Measurements from ENCODE around the gene OBP2B. TPM values are rescaled to one million over a fixed set of nuclear protein-coding genes. Genes with fewer than 3 reads are reported as not detected.

Gene OBP2B
- total and polyA plus RNA-seq, 2 donors (not counting 1 experiment from before 2014, with no cell fraction given): not detected

DNA sequence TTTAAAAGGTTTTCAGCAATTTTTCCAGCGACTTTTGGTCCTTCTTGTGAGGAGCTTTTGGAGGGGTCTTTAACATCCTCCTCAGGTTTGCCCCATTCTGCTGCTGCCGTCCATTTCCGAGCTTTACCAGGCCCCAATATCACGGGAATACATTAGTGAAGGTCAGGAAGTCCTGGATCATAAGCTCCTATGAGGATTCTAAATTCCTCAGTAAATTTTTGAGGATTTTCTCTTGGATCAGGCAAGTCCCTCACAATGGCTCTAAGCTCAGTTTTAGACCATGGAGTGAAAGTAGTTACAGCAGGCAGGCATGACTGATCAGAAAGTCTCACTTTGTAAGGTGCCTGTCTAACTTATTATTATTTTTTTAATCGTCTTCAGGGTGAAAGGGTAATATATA, 28.1 kb downstream of the OBP2B start:
- no peak overlapping the region for H2AFZ ChIP-seq (ENCODE audit: low read length)

DNA sequence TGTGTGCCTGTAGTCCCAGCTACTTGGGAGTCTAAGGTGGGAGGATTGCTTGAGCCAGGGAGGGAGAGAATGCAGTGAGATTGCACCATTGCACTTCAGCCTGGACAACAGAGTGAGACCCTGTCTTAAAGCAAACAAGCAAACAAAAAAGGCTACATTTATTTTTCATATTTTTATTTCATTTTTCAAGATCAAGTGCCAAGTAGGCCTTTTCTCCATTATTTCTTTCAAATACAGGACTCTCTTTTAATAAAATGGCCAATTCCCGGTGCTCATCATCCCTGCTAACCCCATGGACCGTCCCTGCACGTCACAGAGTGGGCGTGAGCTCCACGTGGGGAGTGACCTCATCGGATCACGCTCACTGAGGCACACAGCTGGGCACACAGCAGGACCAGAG, 36.0 kb downstream of the OBP2B start:
- H3K36me3 ChIP-seq (ENCODE audit: control insufficient read depth, insufficient read depth, low read length): no peaks in the 10 kb centered on the region
- H2AFZ ChIP-seq (ENCODE audit: low read length): no peak overlapping the region
- H3K27me3 ChIP-seq (ENCODE audit: control insufficient read depth, insufficient read depth, low read length): peaks cover 10% of the 10 kb centered on the region
- no peak overlapping the region for H3K4me2 ChIP-seq (ENCODE audit: extremely low read depth, insufficient read depth, low read length)
- H3K79me2 ChIP-seq (ENCODE audit: control insufficient read depth, insufficient read depth, low read length): no peaks in the 10 kb centered on the region
- H3K9ac ChIP-seq (ENCODE audit: insufficient read depth, low read length): no peak overlapping the region
- DNase-seq (ENCODE audit: low read depth in 2 of 2): no peak
- H3K9me3 ChIP-seq (ENCODE audit: control insufficient read depth, insufficient read depth, low read depth, low read length): no peaks in the 10 kb centered on the region
- no peak overlapping the region for H3K27ac ChIP-seq (ENCODE audit: insufficient read depth, low read length)
- no peaks in the 10 kb centered on the region for H3K4me1 ChIP-seq (ENCODE audit: control insufficient read depth, extremely low read depth, insufficient read depth, low read length)
- no peaks in the 10 kb centered on the region for H4K20me1 ChIP-seq (ENCODE audit: control insufficient read depth, extremely low read depth, insufficient read depth, low read length)
- TF ChIP-seq, protein P1, sequence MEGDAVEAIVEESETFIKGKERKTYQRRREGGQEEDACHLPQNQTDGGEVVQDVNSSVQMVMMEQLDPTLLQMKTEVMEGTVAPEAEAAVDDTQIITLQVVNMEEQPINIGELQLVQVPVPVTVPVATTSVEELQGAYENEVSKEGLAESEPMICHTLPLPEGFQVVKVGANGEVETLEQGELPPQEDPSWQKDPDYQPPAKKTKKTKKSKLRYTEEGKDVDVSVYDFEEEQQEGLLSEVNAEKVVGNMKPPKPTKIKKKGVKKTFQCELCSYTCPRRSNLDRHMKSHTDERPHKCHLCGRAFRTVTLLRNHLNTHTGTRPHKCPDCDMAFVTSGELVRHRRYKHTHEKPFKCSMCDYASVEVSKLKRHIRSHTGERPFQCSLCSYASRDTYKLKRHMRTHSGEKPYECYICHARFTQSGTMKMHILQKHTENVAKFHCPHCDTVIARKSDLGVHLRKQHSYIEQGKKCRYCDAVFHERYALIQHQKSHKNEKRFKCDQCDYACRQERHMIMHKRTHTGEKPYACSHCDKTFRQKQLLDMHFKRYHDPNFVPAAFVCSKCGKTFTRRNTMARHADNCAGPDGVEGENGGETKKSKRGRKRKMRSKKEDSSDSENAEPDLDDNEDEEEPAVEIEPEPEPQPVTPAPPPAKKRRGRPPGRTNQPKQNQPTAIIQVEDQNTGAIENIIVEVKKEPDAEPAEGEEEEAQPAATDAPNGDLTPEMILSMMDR (conservative IDR thresholded peaks at IDR 0.05 in 1 of 2, IDR thresholded peaks at IDR 0.05 in 1 of 2; ENCODE audit: low read depth in 1 of 2, low read length in 2 of 2): no peak
- no peak for TF ChIP-seq EZH2 (IDR thresholded peaks at IDR 0.05; ENCODE audit: low read length, missing control alignments)
- H3K4me3 ChIP-seq (replicated peaks in 1 of 4; ENCODE audit: control extremely low read depth in 1 of 4, insufficient read depth in 1 of 4, low read depth in 3 of 4, low read length in 4 of 4): no peak overlapping the region

More for the DNA sequence above, 28.1 kb downstream of the OBP2B start:
- Histone ChIP-seq H3K36me3 (ENCODE audit: control insufficient read depth, insufficient read depth, low read length) (no peaks in the 10 kb centered on the region), H3K4me2 (ENCODE audit: extremely low read depth, insufficient read depth, low read length) (no peak overlapping the region), H4K20me1 (ENCODE audit: control insufficient read depth, extremely low read depth, insufficient read depth, low read length) (no peaks in the 10 kb centered on the region), H3K9ac (ENCODE audit: insufficient read depth, low read length) (no peak overlapping the region), H3K27ac (ENCODE audit: insufficient read depth, low read length) (no peak overlapping the region), H3K27me3 (ENCODE audit: control insufficient read depth, insufficient read depth, low read length) (peaks cover 12% of the 10 kb centered on the region), H3K4me1 (ENCODE audit: control insufficient read depth, extremely low read depth, insufficient read depth, low read length) (no peaks in the 10 kb centered on the region), H3K4me3 (replicated peaks in 1 of 4; ENCODE audit: control extremely low read depth in 1 of 4, insufficient read depth in 1 of 4, low read depth in 3 of 4, low read length in 4 of 4) (no peak overlapping the region), H3K9me3 (ENCODE audit: control insufficient read depth, insufficient read depth, low read depth, low read length) (no peaks in the 10 kb centered on the region), H3K79me2 (ENCODE audit: control insufficient read depth, insufficient read depth, low read length) (no peaks in the 10 kb centered on the region)
- no peak for DNase-seq (ENCODE audit: low read depth in 2 of 2)
- no peak for TF ChIP-seq EZH2 (IDR thresholded peaks at IDR 0.05; ENCODE audit: low read length, missing control alignments)
- TF ChIP-seq, protein P1 (conservative IDR thresholded peaks at IDR 0.05 in 1 of 2, IDR thresholded peaks at IDR 0.05 in 1 of 2; ENCODE audit: low read depth in 1 of 2, low read length in 2 of 2): no peak

DNA sequence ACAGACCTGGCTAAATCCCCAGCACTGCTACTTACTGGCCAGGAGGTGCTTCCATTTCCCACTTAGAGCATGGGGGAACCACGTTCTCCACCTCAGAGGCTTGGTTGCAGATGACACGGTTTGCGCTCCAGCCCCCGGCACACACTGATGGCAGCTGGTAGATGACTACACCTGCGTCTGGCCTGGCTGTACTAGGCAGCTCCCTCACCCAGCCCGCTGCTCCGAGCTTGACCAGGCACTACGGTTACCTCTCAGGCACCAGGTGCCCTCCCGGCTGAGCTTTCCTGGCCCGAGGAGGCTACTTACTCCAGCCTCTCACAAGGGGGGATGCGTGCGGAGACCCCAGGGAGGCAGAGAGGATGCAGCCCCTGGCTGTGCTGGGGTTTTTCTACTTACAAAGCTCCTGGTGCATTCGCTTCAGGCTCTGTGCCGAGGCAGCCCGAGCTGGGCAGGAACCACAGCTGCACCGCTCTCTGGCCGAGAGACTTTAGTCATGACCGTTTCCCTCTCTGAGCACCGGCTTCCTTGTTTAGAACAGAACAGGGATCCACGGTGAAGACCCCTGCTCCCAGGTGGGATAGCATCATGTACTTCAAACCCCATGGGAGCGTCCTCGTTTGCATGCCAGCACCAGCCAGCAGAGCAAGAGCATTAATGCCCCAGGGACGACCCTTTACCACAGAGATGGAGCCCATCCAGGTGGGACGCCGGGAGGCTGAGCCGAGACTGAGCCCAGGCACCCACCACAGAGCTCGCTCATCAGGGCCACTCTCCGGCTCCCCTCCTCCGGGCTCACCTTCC, 37.7 kb downstream of the OBP2B start:
- Histone ChIP-seq H3K27ac (ENCODE audit: insufficient read depth, low read length) (no peak overlapping the region), H3K4me3 (replicated peaks in 1 of 4; ENCODE audit: control extremely low read depth in 1 of 4, insufficient read depth in 1 of 4, low read depth in 3 of 4, low read length in 4 of 4) (no peak overlapping the region), H3K36me3 (ENCODE audit: control insufficient read depth, insufficient read depth, low read length) (no peaks in the 10 kb centered on the region), H3K27me3 (ENCODE audit: control insufficient read depth, insufficient read depth, low read length) (peaks cover 7% of the 10 kb centered on the region), H3K4me2 (ENCODE audit: extremely low read depth, insufficient read depth, low read length) (no peak overlapping the region), H2AFZ (ENCODE audit: low read length) (no peak overlapping the region), H3K9ac (ENCODE audit: insufficient read depth, low read length) (no peak overlapping the region), H3K79me2 (ENCODE audit: control insufficient read depth, insufficient read depth, low read length) (no peaks in the 10 kb centered on the region), H3K4me1 (ENCODE audit: control insufficient read depth, extremely low read depth, insufficient read depth, low read length) (no peaks in the 10 kb centered on the region), H4K20me1 (ENCODE audit: control insufficient read depth, extremely low read depth, insufficient read depth, low read length) (no peaks in the 10 kb centered on the region), H3K9me3 (ENCODE audit: control insufficient read depth, insufficient read depth, low read depth, low read length) (no peaks in the 10 kb centered on the region)
- DNase-seq (ENCODE audit: low read depth in 2 of 2): no peak
- TF ChIP-seq, protein P1 (conservative IDR thresholded peaks at IDR 0.05 in 1 of 2, IDR thresholded peaks at IDR 0.05 in 1 of 2; ENCODE audit: low read depth in 1 of 2, low read length in 2 of 2): no peak
- no peak for TF ChIP-seq EZH2 (IDR thresholded peaks at IDR 0.05; ENCODE audit: low read length, missing control alignments)
